NCI-H128 (cell line): ENCODE data around the gene PHEX.
"Not testable (repeated sequence)": the region's sequence is repeated elsewhere in the genome, so short reads cannot be mapped to it uniquely, and the experiment has no call there.

Experiments
- DNase-seq: peaks from one replicate; lab custom pipeline; 2025; ENCODE audit not compliant: unreplicated experiment; lab: John Stamatoyannopoulos, UW

PHEX gene

GRCh38 chrX:22220941-22221340, 188.8 kb downstream of the PHEX start:
- no peak for DNase-seq

GRCh38 chrX:22234380-22234779, 202.3 kb downstream of the PHEX start:
- no peak for DNase-seq

GRCh38 chrX:22237479-22237878, 205.4 kb downstream of the PHEX start:
- no peak for DNase-seq

GRCh38 chrX:22246620-22247019, 214.5 kb downstream of the PHEX start:
- DNase-seq, result no peak

- DNase-seq, result no peak
These were observed 215.0 kb downstream of the PHEX start for GRCh38 chrX:22247169-22247568.

GRCh38 chrX:22248401-22248800, 216.3 kb downstream of the PHEX start:
- DNase-seq, result no peak

- DNase-seq, result no peak
These were observed 217.2 kb downstream of the PHEX start for GRCh38 chrX:22249371-22249770.

- DNase-seq, result no peak
These were observed 236.6 kb downstream of the PHEX start for GRCh38 chrX:22268706-22269105.

GRCh38 chrX:22272613-22273012, 240.5 kb downstream of the PHEX start, which contains the start of gene CBLL2:
Gene CBLL2, plus strand, starts transcription at chrX:22272913. Its CDS starts 79 bp downstream, at chrX:22272992.
- DNase-seq, result no peak

- DNase-seq, result no peak
These were observed 241.7 kb downstream of the PHEX start for GRCh38 chrX:22273714-22274317.

- DNase-seq, result no peak
These were observed 244.7 kb downstream of the PHEX start for GRCh38 chrX:22276781-22277180.

GRCh38 chrX:22278375-22278774, 246.2 kb downstream of the PHEX start:
- DNase-seq, result no peak

- not testable (repeated sequence) for DNase-seq
These were observed 257.1 kb downstream of the PHEX start for GRCh38 chrX:22289209-22289608.

- DNase-seq, result no peak
These were observed 264.7 kb downstream of the PHEX start for GRCh38 chrX:22296871-22297270.

- peak; percentile 19 for DNase-seq
These were observed 268.0 kb downstream of the PHEX start for GRCh38 chrX:22300130-22300529.
